Epithelial cell of alveolus of lung (primary cell): ENCODE results near the gene ZNF280D. TPM values are rescaled to one million over a fixed set of nuclear protein-coding genes. Genes with fewer than 3 reads are reported as not detected.

Experiments
- total RNA-seq: library from RNA; depleted of rRNA; stranded (reverse); fragments of >200 nt; gene quantifications from 2 replicates; pipeline ENCODE4 v1.2.1, GENCODE V29; 2015

Gene ZNF280D, protein sequence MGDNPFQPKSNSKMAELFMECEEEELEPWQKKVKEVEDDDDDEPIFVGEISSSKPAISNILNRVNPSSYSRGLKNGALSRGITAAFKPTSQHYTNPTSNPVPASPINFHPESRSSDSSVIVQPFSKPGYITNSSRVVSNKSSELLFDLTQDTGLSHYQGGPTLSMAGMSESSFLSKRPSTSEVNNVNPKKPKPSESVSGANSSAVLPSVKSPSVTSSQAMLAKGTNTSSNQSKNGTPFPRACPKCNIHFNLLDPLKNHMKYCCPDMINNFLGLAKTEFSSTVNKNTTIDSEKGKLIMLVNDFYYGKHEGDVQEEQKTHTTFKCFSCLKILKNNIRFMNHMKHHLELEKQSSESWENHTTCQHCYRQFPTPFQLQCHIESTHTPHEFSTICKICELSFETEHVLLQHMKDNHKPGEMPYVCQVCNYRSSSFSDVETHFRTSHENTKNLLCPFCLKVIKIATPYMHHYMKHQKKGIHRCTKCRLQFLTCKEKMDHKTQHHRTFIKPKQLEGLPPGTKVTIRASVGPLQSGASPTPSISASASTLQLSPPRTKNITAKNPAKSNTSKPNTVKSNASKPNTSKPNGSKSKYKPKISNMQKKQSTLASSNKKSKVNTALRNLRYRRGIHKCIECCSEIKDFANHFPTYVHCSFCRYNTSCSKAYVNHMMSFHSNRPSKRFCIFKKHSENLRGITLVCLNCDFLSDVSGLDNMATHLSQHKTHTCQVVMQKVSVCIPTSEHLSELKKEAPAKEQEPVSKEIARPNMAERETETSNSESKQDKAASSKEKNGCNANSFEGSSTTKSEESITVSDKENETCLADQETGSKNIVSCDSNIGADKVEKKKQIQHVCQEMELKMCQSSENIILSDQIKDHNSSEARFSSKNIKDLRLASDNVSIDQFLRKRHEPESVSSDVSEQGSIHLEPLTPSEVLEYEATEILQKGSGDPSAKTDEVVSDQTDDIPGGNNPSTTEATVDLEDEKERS
- 8.8 and 45.2 TPM in 2 replicates for total RNA-seq

DNA sequence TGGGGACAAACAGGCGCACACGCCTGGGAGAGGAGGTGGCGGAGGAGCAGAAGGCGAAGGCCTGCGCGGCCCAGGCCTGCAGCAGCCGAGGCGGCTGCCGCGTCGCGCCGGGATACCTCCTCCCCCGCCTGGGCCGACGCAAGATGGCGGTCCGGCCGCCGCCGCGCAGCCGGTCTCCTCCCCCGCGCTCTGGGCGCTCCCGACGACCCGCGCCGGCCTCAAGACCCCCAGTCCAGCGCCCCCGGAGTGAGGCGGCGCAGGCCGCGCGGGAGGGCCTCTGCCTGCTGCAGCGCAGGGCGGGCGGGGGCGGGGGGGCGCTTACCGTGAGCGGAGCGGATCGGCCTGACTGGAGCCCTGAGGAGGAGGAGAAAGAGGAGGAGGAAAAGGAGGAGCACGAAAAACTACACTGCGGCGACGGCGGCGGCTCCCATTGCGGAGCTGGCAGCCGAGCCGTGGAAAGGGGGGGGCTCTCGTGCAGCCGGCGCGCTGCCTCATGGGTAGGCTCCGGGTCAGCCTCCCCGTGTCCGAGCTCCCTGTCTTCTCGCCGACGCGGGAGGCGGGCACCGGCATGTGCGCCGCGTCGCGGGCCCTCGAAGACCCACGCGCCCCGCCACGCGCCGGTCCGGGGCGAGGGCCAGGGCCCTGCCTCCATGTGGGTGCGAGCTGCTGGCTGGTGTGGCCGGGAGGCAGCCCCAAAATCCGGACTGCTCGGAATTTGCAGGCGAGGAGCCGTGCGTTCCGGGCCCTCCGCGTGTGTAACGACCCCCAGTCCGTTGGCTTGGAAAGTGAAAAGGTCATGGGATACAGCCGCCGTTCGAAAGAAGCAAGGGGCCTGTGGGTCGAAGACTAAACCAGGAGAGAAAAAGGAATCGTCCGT lies at the start of gene ZNF280D:
ZNF280D (minus strand) TSS at position 374 of the 877 bp plus-strand sequence. CDS start 26,400 bp downstream, outside the sequence.

Other genes starting within 250 kb of the ZNF280D start
- 59.6 and 160 TPM in 2 replicates for gene TCF12, start 185.1 kb upstream of the ZNF280D start, total RNA-seq